ACC112 (cell line): ENCODE results near the gene DNAH11.

ENCODE experiments used
- H2AFZ ChIP-seq: fragments of 200-600 bp; sonication (generic); one replicate; pipeline ENCODE4 v1.6.0; 2017; ENCODE audit warnings: antibody characterized with exemption, low read length; ENCODE audit not compliant: unreplicated experiment
- H3K27ac ChIP-seq: fragments of 200-600 bp; sonication (generic); 2 replicates; pipeline ENCODE4 v1.5.1; 2014; ENCODE audit warnings: low read depth, mild to moderate bottlenecking, antibody characterized with exemption, low read length, moderate library complexity
- H3K27me3 ChIP-seq: fragments of 200-600 bp; sonication (generic); 2 replicates; pipeline ENCODE4 v1.6.1; 2014; ENCODE audit warnings: mild to moderate bottlenecking, antibody characterized with exemption, low read length, moderate library complexity, mixed read lengths; ENCODE audit not compliant: insufficient read depth
- H3K36me3 ChIP-seq: fragments of 200-600 bp; sonication (generic); 2 replicates; pipeline ENCODE4 v1.6.1; 2016; ENCODE audit warnings: mild to moderate bottlenecking, antibody characterized with exemption, low read length, moderate library complexity, mixed read lengths; ENCODE audit not compliant: insufficient read depth
- H3K4me1 ChIP-seq: fragments of 200-600 bp; sonication (generic); one replicate; pipeline ENCODE4 v1.6.1; 2016; ENCODE audit warnings: low read length, mixed read lengths; ENCODE audit not compliant: insufficient read depth, unreplicated experiment, control insufficient read depth
- H3K4me3 ChIP-seq: fragments of 200-600 bp; sonication (generic); 2 replicates; pipeline ENCODE4 v1.5.1; 2014; ENCODE audit warnings: mild to moderate bottlenecking, low read depth, low read length
- H3K79me2 ChIP-seq: fragments of 200-600 bp; sonication (generic); one replicate; pipeline ENCODE4 v1.6.0; 2016; ENCODE audit warnings: low read length; ENCODE audit not compliant: control insufficient read depth, unreplicated experiment, insufficient read depth

Gene DNAH11

GRCh38 chr7:21746949-21747348 lies 204.1 kb downstream of the DNAH11 start:
- H2AFZ ChIP-seq = no peak overlapping the region
- H3K4me1 ChIP-seq = no peaks in the 10 kb centered on the region
- no peak overlapping the region for H3K27ac ChIP-seq
- H3K79me2 ChIP-seq = no peaks in the 10 kb centered on the region
- no peaks in the 10 kb centered on the region for H3K27me3 ChIP-seq
- H3K4me3 ChIP-seq = no peak overlapping the region
- no peaks in the 10 kb centered on the region for H3K36me3 ChIP-seq

- no peaks in the 10 kb centered on the region for H3K79me2 ChIP-seq
- no peak overlapping the region for H3K4me3 ChIP-seq
- H3K27me3 ChIP-seq = no peaks in the 10 kb centered on the region
- H3K36me3 ChIP-seq = no peaks in the 10 kb centered on the region
- H3K27ac ChIP-seq = no peak overlapping the region
- H2AFZ ChIP-seq = no peak overlapping the region
- no peaks in the 10 kb centered on the region for H3K4me1 ChIP-seq
Observed at GRCh38 chr7:21747806-21748205, 205.0 kb downstream of the DNAH11 start.

- Histone ChIP-seq H3K4me3 (no peak overlapping the region), H3K27ac (no peak overlapping the region), H3K36me3 (no peaks in the 10 kb centered on the region), H3K79me2 (no peaks in the 10 kb centered on the region), H3K27me3 (no peaks in the 10 kb centered on the region), H2AFZ (no peak overlapping the region), H3K4me1 (no peaks in the 10 kb centered on the region)
Observed at GRCh38 chr7:21749378-21749777, 206.5 kb downstream of the DNAH11 start.

- Histone ChIP-seq H3K79me2 (no peaks in the 10 kb centered on the region), H3K36me3 (no peaks in the 10 kb centered on the region), H3K27ac (no peak overlapping the region), H3K4me3 (no peak overlapping the region), H3K27me3 (no peaks in the 10 kb centered on the region), H3K4me1 (no peaks in the 10 kb centered on the region), H2AFZ (no peak overlapping the region)
Observed at GRCh38 chr7:21753071-21753470, 210.2 kb downstream of the DNAH11 start.

DNA sequence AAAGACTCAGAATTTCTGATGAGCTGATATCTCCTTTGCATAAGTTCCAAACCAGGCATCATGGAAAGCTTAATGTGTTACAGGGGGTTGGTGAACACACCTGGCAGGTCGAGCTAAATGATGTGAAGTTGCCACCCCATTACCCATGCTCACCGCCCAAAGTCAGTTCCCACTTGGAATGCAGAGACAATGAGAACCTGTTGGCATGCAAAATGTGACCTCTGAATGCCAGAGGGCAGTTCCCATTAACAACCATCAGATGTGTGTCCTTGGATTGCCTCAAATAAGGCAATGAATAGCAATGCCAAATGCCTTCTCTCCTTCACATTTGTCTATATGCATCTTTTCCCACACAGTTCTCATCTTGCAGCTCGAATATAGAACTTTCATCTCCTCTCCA lies 212.1 kb downstream of the DNAH11 start:
- no peaks in the 10 kb centered on the region for H3K4me1 ChIP-seq
- H3K27ac ChIP-seq = no peak overlapping the region
- H3K79me2 ChIP-seq = no peaks in the 10 kb centered on the region
- H3K4me3 ChIP-seq = no peak overlapping the region
- H2AFZ ChIP-seq = no peak overlapping the region
- H3K27me3 ChIP-seq = no peaks in the 10 kb centered on the region
- no peaks in the 10 kb centered on the region for H3K36me3 ChIP-seq

GRCh38 chr7:21757537-21758282 lies 214.9 kb downstream of the DNAH11 start:
- Histone ChIP-seq H3K79me2 (no peaks in the 10 kb centered on the region), H3K36me3 (no peaks in the 10 kb centered on the region), H3K27me3 (no peaks in the 10 kb centered on the region), H3K27ac (no peak overlapping the region), H3K4me1 (no peaks in the 10 kb centered on the region), H3K4me3 (no peak overlapping the region), H2AFZ (no peak overlapping the region)

GRCh38 chr7:21758286-21758685 lies 215.4 kb downstream of the DNAH11 start:
- Histone ChIP-seq H3K79me2 (no peaks in the 10 kb centered on the region), H3K27me3 (no peaks in the 10 kb centered on the region), H3K4me1 (no peaks in the 10 kb centered on the region), H3K36me3 (no peaks in the 10 kb centered on the region), H3K27ac (no peak overlapping the region), H3K4me3 (no peak overlapping the region), H2AFZ (no peak overlapping the region)

- Histone ChIP-seq H3K27ac (no peak overlapping the region), H3K4me3 (no peak overlapping the region), H3K79me2 (no peaks in the 10 kb centered on the region), H3K36me3 (no peaks in the 10 kb centered on the region), H3K27me3 (no peaks in the 10 kb centered on the region), H2AFZ (no peak overlapping the region), H3K4me1 (no peaks in the 10 kb centered on the region)
Observed at GRCh38 chr7:21762469-21762868, 219.6 kb downstream of the DNAH11 start.

GRCh38 chr7:21763818-21764217 lies 221.0 kb downstream of the DNAH11 start:
- no peaks in the 10 kb centered on the region for H3K4me1 ChIP-seq
- no peak overlapping the region for H3K27ac ChIP-seq
- no peaks in the 10 kb centered on the region for H3K27me3 ChIP-seq
- H2AFZ ChIP-seq = no peak overlapping the region
- H3K4me3 ChIP-seq = no peak overlapping the region
- no peaks in the 10 kb centered on the region for H3K36me3 ChIP-seq
- H3K79me2 ChIP-seq = no peaks in the 10 kb centered on the region

DNA sequence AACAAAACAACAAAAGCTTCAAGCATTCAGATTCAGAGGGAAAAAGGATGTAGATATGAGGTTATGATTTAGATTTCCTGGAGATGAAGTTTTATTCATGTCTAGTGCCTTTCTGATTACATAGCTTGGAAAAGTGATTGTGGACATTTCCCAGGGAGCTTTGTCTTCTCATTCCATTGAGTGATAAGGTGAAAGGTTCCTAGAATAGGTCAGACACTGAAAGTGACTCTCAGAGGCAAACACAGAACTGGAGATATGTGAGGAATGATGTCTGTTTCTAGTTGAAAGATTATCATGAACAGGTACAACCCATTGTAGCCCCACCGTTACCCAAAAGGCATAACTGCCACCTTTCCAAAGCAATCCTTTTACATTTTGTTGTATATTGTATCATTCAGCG lies 223.4 kb downstream of the DNAH11 start:
- no peak overlapping the region for H2AFZ ChIP-seq
- H3K36me3 ChIP-seq = no peaks in the 10 kb centered on the region
- no peaks in the 10 kb centered on the region for H3K27me3 ChIP-seq
- no peak overlapping the region for H3K4me3 ChIP-seq
- H3K79me2 ChIP-seq = no peaks in the 10 kb centered on the region
- H3K27ac ChIP-seq = no peak overlapping the region
- H3K4me1 ChIP-seq = no peaks in the 10 kb centered on the region

DNA sequence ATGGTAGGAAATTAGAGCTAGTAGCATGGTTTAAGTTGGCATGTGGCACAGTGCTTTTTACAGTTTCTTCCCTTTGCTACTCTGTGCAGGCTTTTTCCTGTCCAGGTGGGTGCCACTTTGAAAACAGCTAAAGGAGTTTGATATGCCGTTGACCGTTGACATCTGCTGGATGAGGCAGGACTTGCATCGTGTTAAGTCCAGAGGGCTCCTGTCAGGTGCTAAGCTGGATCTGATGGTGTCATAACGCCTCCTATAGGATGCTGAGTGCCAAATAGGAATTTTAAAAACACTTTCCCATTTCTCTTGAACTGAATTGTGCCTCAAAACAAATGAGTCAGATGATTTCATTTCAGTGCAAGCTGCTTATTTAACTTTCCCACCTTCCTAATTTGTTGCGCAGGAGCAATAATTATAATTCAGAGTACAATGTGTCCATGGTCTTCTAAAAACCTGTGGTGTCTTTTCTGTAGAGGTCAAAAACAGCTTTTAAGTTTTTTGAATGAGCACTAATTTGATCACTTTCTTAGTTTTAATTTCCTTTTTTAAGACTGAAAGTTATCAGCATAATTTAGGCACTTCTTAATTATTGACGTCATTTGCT lies 224.6 kb downstream of the DNAH11 start:
- H3K79me2 ChIP-seq = no peaks in the 10 kb centered on the region
- H3K4me3 ChIP-seq = no peak overlapping the region
- no peak overlapping the region for H2AFZ ChIP-seq
- H3K36me3 ChIP-seq = no peaks in the 10 kb centered on the region
- H3K4me1 ChIP-seq = no peaks in the 10 kb centered on the region
- no peaks in the 10 kb centered on the region for H3K27me3 ChIP-seq
- H3K27ac ChIP-seq = no peak overlapping the region
